Fibroblast of skin of left quadriceps (primary cell): ENCODE measurements around the gene ZNF214.

Source experiments
- DNase-seq, 2 experiments: peaks; one replicate each; pipeline ENCODE4 v3.0.0-alpha.2; 2013; ENCODE audit warnings: low read depth in 2 of 2

Gene ZNF214

DNA sequence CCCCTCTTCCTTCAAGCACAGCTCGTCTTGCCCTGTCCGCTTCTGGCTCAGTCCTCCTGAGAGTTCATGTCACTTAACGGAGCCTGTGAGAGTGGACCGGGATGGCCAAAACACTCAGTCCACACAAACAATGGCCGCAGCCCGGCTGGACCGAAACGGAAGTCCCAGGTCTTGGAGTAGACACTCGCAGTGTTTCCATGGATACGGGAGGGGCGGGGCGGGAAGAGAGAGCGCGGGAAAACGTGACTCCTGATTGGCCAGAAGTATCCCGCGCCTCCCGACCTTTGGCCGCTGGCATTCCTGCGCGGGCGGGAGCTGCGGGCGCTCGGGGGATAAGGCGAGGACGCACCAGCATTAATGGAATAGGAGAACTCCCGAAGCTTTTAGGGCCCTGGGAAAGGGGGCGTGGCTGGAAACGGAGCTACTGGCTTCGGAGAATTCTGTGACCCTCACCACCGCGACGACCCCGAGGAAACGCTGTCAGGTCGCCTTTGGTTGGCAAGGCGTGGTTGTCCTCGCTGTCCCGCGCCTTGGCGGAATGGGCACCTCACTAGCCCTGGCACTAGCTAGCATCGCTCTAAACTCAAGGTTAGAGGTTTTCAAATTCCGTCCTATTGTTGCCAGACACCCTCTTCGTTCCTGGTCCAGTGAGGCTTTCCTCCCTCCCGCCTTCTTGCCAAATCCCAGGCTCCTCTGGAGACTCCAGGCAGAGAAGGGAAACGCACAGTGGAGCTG, at the start of gene ZNF214, which contains the start of gene NLRP14:
Gene ZNF214 (minus strand): TSS at position 164 of the 735 bp plus-strand sequence. CDS start 17,511 bp downstream, outside the sequence.
Gene NLRP14 (plus strand): TSS at position 297 of the 735 bp plus-strand sequence. CDS start 18,108 bp downstream, outside the sequence.
- peak; percentile 85 to 87 for DNase-seq

DNA sequence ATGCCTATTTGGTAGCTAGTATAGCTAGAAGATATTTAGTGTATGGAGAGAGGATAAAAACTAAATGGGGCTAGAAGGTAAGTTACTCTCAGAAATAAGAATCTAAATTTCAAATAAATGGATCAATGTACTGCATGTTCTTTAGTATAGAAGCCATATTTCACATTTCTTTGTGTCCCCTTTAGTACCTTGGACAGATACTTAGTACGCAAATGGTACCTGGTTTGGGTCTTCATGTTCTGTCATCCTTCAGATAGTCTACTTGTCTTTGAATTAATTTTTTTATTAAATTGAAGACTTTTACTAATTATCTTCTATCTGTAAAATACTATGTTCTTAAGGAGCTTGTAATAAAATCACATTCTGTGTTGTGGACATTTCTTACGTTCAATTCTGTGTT, 42.4 kb upstream of the ZNF214 start:
- DNase-seq, result no peak

- DNase-seq, result no peak
Measured at GRCh38 chr11:7060868-7061267, 40.7 kb upstream of the ZNF214 start.

GRCh38 chr11:7057641-7058040, 37.5 kb upstream of the ZNF214 start:
- DNase-seq, result no peak

DNA sequence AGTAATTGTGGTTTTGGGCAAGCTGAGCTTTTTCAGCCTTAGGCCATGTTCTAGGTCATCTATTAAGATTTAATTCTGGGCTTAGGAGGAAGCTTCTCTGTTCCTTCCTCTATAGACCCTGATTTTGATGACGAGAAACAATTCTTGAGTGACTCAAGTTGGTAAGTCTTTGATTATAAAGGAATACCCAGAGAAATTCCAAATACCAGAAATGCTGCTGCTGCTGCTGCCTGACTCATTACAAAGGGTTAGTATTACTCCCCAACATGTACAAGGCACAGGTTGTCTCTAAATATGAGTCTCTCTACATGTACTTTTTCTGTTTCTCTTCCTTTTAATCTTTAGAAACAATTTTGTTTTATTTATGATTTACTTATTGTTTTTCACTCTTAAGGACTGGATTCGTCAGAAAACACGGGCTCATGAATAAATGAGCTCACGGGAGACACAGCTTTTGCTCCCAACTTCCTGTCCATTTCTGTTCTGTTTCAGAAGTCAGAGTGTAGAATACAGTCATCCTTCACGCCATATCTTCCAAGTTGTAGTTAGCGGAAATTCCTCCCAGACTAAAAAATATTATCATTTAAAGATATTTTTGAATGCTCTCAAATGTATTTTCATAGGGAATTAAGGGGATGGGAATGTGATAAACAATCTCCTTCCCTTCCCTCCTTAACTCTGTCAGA, 36.8 kb upstream of the ZNF214 start:
- DNase-seq, result no peak

DNA sequence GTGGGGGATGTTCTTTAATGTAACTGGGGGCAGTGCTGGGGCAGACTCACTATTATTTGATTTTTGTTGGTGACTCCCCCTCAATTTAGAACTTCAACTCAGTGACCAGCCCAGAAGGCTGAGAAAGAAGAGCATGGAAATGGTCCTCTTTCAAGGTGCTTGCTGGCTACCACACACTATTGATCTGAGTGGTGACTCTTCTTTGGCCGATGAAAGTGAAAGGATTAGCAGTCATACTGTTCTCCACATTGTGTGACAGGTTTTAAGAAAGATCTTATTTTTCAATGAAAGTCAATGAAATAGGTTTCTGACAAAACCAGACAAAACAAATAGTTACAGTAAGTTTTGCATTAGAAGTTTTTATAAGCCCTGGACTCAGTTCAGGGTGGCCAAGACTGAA, 30.0 kb upstream of the ZNF214 start:
- no peak for DNase-seq

GRCh38 chr11:7046474-7047175, 26.5 kb upstream of the ZNF214 start:
- DNase-seq, result no peak

DNA sequence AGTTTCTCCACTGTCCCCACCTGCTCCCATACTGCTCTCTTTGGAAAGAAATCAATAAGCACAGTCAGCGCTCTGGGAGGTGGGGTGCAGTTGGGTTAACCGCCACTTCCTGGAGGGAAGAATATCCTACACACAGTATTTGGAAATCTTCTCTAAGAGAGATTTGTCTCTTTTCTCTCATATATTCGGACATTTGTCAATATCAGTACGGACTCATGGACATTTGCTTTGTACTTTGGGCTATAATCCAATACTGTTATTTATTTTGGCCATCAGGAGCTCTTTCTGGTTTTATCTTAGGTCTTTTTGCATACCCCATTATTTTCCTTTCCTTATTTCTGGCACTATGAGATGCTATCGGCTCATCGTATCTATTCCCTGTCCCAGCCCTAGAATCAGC, 13.9 kb upstream of the ZNF214 start:
- no peak for DNase-seq

DNA sequence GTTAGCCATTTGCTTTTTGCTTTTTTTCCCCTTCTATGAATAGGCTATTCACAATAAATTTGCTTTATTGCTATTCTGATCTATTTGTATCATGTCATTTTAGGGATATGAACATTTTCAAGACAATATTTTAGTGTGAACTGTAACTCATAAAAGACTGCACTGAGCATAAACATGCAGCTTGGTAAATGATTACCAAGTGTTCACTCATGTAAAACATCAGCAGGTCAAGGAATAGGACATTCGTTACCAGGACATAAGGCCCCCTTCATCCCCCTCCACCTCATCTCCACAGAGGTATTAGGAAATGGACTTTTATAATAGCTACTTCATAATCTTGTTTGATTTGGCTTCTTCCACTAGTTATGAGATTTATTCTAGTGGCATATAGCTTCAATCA, 12.5 kb upstream of the ZNF214 start:
- DNase-seq, result no peak

DNA sequence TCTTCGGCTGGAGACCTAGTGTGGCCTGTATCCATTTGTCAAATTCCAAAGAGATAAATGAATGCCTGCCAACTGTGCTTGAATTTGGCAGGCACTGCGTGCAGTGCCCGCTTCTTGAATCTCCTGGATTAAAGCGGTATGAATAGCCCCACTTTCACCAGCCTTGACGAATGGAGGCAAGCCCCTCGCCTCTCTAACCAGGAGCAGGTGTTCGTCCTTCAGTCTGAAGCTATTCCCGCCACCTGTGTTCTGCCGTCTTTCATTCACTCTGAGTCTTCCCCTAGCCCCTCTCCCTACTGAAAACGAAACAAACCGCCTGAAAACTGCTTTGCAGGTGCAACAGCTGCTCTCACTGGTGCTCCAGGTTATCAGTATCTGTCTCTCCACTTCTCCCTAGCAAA, 11.3 kb upstream of the ZNF214 start:
- DNase-seq, result no peak

DNA sequence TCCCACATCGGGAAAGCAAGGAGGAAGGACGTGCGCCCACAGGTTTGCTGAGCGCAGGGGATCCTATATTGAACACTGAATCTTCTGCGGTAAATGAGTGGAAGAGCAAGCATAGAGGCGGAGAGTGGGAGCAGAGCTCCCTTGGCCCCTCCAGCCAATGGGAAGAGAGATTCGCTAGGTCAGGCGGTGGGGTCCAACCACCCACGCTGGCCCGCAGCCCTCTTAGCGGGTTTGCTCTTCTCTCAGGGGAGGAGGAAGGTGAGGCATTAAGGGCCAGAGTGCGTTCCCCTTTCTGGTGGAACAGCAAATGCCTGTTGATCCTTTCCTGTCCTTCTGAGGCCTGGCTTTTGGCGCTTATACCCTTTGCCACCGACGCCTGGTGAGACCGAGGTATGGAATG, 10.7 kb upstream of the ZNF214 start:
- DNase-seq, result no peak

DNA sequence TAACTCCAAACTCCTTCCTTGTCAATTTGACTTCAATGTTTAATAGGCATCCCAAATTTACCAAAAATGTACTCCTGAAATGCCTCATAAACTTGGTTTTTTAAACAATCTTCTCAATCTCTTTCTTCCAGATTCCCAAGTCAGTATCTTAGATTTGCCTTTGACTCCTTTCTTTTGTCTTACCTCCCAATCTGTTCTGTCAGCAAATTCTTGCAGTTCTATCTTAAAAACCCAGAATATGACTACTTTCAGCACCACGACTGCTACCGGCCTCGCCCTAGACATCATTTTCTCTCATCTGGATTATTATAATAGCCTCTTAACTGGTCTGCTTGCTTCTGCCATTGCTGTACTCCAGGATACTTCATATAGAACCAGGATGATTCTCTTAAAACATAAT, 8.0 kb upstream of the ZNF214 start:
- DNase-seq, result no peak

- no peak for DNase-seq
Measured at GRCh38 chr11:7021318-7021717, 1.2 kb upstream of the ZNF214 start.

GRCh38 chr11:7019500-7020182, 505 bp downstream of the ZNF214 start:
- DNase-seq, result no peak

DNA sequence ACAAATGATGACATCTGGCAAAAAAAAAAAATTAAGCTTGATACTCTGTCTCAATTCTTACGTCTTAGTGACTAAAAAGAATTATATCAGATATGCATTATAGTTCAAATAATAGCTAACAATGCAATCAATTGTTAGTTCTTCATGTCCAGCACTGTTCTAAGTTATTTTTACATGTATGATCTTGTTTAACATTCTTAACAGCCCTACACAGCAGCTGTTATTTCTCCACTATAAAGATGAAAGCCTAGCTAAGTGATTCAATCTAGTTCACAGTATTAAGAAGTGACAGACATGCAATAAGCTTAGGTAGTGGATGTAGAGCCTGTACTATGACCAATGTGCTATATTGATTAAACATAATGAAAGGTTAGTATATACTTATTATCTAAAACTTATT, 4.1 kb downstream of the ZNF214 start:
- no peak for DNase-seq

- no peak for DNase-seq
Measured at GRCh38 chr11:7014118-7014517, 6.0 kb downstream of the ZNF214 start.

DNA sequence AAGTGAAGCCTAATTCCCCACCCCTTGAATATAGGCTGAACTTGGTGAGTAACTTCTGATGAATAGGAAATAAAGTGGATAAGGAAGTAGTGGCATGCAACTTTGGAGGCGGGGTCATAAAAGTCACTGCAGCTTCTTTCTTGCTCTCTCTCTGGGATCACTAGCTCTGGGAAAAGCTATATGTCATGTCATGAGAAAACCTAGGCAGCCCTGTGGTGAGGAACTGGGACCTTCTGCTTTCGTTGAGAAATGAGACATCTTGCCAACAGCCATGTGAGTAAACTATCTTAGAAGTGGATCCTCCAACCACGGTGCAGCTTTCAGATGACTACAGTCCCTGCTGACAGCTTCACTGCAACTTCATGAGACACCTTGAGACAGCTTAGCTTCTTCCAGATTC, 15.7 kb downstream of the ZNF214 start:
- peak; percentile 37 to 44 for DNase-seq

DNA sequence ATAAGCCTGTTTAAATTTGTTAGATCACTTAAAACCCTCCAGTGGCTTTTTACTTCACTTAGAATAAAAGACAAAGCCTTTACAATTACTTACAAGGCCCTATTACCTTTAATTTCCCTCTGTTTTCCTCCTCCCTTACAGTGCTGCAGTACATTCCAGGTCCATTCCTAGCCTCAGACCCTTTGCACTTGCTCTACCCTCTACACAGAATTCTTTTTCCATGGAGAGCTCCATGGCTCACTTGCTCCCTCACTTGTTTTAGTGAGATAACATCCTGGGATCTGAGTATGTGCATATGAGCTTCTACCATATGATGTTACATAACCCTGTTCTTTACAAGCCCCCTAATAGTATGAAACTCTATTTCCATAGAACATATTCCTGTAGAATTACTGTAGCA, 24.4 kb downstream of the ZNF214 start:
- no peak for DNase-seq

DNA sequence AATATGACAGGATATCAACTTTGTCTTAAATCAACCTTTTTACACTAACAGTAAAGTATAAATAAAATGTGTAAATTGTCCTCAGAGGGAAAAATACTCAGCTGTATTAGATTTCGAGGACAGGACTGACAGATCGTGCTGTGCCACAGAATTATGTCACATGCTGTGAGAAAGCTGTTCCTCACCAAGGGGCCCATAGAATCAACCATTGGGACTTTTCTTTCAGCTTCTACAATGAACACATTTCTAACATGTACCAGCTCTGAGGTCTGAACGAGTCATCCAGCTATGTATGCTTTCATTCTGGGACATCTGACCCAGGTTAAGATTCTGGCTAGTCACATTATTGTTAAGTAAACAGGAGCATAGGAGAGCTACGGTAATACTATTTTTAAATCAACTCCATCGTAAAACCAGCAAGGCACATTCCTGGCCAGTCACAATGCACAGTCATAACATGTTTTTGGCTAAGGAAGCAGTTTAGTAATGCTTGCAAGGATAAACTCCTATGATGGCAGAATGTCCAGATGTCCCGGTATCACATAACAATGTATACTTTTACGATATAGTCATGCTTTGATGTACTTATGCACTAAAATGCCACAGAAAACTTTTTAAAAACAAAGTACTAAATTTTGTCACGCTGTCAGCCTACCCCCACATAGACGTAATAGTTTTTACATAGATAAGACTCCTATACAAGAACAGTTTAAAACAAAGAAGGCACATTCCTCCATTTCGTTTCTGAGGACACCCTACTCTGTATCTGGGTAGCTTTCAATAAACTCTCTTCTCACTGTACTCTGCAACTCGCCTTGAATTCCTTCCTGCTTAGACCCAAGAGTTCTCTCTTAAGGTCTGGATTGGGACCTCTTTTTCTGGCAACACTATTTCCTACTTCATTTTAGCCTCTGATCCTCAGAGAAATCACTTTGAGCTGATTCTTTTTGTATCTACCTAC, 27.4 kb downstream of the ZNF214 start:
- peak; percentile 84 to 87 for DNase-seq

DNA sequence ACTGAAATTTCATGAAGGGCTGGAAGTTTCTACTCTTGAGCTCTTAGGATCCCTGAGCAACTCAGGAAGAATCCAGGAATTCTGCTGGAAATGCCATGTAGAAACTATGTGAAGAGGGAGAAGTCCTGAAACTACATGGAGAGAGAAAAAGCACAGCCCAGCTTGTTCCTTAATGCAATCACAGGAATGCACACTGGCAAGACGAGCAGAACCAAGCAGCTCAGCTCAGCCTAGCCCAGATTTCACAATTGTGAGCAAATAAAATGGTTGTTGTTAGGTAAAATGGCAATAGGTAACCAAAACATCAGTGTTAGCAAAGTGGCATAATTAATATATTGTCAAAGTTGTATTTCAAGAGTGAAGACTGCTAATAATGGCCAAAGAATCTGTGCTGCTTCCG, 28.1 kb downstream of the ZNF214 start:
- peak in 1 of 2 experiments; percentile 31 for DNase-seq

DNA sequence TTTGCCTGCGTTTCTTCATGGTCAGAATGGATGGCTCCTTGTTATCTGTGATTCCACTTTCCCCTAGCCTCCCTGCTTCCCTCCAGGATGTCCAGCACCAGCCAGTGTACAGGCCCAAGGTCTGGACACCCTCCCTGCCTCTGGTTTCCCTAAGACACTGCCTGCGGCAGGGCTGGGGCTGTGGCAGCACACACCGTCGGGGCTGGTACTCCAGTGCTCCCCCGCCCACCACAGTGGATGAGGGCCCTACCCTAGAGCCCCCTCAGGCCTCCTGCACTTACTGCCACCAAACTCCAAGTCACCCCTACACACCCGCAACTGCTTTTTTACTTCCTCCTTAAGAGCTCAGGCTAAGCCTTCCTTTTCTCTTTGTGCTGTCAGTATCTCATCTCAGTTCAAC, 28.9 kb downstream of the ZNF214 start:
- no peak for DNase-seq
